HG02943 (cell line): ENCODE data around the gene DLG5.

Experiments
- ATAC-seq: cut with Tn5 transposase; IDR thresholded peaks from one replicate; pipeline ENCODE4 v1.9.1; 2021; ENCODE audit warnings: mild to moderate bottlenecking, low read depth, moderate library complexity; ENCODE audit not compliant: unreplicated experiment

DLG5 gene

DNA sequence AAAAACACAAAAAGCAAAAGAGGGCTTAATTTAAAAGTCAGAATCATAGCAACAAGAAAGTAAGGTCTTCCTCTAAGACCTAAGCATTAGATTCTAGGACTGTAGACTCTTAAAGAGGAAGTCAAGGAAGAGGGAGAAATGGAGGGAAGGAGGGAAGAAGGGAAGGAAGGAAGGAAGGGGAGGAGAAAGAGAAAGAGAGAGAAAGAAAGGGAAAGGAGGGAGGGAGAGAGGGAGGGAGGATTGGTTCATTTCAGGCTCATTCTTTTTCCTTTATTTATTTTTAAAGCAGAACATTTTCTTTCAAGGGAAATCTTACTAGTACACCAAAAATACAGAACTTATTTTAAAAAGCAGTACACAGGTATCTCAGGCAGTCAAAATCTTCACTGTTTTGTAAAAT lies 81.1 kb downstream of the DLG5 start:
- no peak for ATAC-seq

DNA sequence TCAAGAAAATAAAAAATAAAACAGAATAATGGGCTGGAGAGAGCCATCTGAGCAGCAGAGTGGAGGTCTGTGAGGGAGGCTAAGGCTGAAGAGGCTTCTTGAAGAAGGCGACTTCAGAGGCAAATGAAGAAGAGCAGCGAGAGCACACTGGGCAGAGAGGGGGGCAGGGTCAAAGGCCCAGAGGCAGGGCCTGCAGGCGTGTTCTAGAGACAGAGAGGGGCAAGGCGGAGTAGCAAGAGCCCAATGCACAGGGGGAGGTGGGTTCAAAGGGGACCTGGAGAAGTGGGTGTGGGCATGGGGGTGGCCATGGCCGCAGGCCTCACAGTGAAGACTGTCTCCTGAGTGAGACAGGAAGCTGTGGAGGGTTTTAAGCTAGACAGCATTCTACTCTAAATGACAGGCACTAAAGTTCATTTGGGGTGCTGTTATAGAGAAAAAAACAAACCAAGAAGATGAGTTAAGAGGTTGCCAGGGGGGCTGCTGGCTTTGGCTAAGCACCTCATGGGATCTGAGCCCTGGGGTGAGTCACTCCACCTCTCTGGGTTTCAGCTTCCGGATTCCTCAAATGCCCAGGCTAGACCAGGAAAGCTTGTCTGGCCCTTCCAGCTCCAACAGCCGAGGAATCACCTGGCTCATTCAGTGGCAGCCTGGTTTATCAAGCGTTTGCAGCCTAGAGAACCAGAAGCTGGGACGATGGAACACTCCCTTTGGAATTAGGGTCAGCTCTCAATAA lies 81.7 kb downstream of the DLG5 start:
- ATAC-seq: no peak

DNA sequence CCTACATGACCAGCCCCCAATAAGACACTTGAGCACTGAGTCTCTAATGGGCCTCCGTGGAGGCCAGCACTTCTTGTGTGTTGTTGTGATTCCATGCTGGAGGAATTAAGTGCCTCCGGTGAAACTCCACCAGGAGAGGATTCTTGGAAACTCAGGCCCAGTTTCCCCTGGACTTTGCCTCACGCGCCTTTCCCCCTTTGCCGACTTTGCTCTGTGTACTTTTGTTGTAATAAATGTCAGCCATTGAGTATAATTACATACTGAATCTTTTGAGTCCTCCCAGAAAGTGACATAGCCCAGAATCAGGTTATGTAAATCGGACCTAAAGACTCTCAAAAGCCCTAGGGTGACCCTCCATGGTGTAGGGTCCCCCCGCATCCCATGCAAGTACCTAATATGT lies 82.4 kb downstream of the DLG5 start:
- no peak for ATAC-seq

DNA sequence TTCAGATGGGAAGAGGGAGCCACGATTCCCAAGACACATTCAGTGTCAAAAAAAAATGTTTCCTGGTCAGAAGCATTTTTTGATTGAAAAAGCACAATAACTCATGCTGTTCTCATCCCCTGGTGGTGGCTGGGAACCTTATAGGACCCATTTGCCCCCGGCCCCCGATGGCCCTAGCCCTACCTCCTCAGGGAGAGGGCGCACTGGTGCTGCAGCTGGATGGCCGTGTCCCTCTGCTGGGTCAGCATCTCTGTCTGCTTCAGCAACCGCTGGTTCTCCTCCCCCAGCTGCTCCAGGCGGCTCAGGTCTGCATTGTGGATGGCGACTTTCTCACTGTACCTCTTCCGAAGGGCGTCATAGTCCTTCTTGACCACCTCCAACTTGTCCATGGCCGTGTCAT lies 83.3 kb downstream of the DLG5 start:
- no peak for ATAC-seq

DNA sequence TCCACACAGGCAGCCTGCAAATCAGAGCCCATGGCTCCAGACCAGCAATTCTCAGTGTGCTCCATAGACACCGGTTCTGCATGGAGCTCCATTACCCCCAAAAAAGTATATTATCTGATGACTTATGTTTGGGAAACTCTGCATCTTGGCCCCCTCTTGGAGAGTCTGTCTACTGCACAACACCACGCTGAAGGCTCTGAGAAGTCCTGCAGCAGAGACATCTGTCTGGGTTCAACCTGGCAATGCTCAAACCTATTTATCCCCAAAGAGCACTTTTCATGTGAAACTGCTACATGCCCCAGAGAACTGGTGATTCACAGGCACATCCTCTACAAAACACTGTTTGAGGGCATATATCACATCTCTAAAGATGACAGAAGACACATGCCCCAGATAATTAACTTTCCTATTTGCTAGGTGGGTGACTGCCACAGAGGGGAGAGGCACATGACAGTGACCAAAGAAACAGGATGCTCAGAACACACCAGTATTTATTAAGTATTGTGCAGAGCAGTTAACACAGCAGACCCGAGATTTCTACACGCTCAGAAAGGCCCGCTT lies 83.8 kb downstream of the DLG5 start:
- ATAC-seq: no peak

DNA sequence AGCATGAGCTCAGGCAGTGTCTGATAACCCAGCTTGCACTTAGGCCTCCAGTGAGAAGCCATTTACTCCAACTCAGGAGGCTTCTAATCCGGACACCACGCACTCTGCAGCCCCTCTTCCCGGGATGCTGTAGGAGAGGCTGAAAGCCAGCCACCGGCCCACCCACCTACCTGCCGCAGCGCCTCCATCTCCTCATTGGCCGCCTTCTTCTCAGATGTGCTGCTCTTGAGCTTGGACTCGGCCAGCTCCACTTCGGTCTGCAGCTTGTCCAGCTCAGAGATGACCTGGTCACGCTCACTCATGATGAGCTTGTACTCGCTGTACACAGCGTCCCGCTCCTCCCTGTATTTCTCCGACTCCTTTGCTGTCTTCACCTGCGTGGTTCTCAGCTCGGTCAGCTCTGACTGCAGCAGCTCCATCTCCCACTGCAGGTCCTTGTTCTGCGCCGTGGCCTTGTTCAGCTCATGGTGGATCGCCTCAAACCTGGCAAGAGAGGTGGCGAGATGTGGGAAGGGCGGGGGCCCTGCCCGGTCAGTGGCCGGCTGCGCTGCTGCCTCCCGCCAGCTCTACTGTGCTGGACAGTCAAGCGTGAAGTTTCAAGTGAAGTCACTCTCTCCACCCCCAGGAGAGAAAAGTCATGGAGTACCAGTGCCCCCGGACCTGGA lies 84.7 kb downstream of the DLG5 start:
- ATAC-seq: no peak

DNA sequence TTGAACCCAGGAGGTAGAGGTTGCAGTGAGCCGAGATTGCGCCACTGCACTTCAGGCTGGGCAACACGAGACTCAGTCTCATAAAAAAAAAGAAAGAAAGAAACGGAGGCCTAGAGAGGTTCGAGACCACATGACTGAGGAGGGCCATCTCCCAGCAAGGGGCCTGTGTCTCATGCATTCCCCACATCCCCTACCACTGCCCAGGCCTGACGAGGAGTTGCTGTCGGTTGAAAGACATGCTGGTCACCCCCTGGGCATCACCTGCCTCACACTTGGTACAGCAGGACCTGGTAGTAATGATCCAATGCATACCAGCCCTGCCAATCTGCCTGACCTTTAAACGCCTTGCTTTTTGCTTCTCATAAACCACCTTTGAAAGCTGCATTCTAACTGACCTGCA lies 85.9 kb downstream of the DLG5 start:
- no peak for ATAC-seq

DNA sequence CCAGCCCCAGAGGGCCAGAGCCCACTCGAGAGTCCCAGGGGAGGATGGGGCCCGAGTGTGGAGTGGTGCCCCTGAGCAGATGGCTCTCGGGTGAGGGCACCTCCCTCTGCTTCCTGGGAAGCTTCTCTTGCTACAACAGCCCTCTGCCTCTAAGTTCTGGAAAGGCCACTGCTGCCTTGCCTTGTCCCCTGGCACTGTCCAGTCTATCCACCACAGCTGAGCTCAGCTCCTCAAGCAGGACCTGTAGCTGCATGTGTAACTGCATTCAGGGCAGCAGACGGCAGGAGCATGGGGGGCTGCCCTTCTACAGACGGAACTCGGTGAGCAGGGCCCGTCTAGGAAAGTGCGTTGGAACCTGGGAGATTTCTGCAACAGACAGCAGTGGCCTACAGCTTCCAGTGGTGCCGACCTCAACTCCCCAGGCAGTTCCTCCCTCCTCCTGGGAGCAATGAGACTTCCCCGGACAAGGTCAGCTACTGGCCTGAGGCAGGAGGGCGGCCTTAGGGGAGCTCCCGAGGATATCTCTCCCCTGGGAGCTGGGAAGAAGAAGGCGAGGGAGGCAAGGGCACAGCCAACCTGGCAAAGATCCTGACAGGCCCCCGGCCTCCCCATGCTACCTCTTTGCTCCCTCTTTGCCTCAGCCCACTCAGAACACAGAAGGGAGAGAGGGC lies 88.5 kb downstream of the DLG5 start:
- ATAC-seq: no peak

DNA sequence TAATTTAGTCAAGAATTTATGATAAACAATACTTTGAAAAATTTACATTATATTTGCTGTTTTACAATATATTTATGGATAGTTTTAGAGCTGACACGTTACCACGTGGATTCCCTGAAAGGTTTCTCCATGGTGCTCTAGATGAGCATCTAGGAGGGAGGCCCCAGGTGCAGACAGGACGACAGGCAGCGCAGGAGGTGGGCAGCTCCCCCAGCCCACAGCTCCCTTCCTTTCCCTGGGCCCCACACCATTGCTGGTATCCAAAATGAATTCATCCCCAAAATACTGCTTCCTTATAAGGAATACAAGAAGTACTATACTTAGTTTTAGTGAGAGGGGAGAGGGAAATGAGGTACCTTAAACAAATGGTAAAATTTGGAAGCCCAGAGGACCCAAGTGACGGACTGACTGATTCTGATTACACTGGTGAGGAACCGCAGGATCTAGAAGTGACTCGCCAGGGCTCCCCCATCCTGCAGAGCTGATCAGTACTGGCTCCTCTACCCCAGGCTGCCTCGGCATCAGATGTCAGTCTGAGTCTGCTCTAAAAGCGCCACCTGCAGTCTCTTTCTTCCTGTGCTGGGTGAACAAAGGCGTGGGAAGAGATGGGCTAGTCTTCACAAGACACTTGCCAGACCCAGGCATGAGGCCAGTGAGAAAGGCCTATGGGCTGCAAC lies 89.2 kb downstream of the DLG5 start:
- peak; percentile 79 for ATAC-seq

DNA sequence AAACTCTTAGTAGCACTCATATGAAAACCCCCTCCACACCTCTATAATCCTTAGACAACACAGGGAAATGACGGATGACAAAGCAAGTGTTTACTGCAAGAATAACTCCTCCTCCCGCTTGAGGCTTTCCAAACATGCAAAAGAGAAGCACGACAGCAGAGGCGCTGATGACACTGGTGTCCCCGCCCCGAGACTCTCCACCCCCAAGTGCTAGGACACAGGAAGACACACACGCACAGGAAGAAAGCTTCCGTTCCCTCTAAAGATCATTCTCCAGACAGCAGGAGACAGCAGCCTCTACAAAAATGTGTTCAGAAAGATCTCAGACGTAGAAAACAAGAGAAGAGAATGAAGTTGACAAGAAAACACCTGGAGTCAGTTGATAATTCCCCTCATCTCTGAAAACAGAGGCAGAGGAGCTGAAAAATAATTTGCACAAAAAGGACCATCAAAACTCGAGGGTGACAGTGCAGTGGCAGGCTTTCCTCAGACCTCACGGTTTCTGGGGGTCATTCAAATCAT lies 90.2 kb downstream of the DLG5 start:
- no peak for ATAC-seq

DNA sequence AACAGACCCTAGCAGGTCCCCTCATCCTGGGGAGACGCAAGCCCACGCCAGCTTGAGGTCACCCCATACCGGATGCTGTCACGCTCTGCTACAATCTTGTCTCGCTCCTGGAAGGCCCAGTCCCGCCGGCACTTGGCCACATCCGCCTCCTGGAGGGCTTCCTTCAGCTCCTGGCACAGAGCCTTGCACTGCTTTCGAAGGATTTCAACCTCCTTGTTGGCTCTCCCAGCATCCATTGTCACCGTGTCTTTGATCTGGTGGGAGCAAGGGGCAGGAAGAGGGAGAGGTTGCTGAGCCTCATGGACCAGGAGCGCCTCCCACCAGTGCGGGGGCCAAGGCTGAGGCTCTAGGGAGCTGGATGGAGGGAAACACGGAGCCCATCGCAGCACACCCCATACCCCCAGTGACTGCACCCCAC lies 90.9 kb downstream of the DLG5 start:
- ATAC-seq: no peak

DNA sequence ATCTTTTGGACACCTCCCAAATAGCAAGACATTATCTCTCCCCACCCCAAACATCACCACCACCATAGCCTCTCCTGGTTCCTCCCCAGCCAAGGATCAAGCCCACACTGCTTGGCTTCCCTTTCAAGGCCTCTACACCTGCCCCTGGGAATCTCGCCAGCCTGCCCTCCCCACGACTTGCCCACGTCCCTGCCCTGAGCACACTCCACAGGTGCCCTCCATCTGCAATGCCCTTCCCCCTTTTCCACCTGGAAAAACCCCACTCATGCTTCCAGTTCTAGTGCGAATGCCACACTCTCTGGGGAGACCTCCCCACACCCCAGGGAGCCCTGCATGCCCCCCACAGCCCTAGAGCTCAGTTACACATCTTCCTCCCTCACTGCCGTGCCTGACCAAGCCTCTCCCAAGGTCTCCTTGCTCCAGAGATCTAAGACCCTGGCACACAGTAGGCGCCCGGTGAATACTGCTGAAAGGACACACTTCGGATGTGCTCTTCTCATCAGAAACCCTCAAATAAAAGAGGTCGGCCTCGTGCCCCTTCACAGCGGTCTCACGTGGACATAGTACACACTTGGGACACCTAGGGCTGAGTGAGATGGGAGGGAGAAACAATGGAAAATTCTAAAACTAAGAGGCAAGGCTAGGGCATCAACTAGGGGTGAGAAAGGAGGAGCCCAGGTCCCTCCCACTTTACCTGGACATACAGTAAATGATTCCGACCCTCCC lies 91.4 kb downstream of the DLG5 start:
- no peak for ATAC-seq

DNA sequence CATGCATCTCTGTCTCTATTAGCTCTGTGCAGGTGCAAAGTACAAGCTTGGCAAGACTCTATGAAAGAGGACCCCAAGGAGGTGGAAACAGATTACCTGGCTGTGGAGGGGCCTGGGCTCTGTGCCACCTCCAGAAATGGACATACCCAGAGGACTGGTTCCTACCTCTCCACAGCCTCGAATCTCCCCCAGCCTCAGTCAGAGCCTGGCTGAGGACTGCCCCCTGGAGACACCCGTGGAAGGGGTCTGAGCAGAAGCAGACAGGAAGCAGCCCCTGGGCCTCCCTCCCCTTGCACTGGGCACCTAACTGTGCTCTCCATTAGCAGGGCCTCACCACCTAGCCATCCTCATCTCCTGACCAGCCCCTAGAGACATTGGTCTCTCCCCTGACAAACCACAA lies 92.0 kb downstream of the DLG5 start:
- no peak for ATAC-seq

DNA sequence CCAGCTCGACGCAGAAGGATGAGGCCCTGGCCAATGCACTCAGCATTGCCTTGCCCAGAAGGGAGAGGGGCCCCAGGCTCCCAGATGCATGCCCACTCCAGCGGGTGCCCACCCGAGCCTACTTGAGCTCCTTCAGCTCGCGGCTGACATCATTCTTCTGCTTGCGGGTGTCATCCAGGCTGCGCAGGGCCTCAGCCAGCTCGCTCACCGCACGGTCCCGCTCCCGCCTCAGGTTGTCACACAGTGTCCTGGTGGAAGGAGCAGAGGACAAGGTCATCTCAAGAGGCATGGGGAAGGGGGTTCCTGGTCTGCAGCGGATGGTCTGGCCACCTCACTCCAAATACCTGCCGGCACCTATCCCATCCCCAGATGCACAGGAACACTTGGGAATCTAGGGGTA lies 92.8 kb downstream of the DLG5 start:
- ATAC-seq: no peak

DNA sequence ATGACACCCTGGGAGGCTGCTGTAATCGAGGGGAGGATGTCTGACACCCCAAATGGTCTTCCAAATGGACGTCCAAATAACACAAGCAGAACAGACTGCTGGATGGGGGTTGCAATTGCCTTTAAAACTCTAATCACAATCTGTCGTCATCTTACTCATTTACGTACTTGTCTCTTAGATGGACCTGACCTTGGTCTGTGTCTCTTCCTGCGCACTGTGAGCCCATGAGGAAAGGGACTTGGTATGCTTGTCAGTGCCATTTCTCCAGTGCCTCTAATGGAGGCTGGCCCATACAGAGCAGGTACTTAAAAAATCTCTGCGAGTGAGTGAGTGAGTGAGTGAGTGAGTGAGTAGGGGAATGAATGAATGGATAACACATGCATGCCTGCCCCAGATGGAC lies 93.3 kb downstream of the DLG5 start:
- ATAC-seq: no peak

DNA sequence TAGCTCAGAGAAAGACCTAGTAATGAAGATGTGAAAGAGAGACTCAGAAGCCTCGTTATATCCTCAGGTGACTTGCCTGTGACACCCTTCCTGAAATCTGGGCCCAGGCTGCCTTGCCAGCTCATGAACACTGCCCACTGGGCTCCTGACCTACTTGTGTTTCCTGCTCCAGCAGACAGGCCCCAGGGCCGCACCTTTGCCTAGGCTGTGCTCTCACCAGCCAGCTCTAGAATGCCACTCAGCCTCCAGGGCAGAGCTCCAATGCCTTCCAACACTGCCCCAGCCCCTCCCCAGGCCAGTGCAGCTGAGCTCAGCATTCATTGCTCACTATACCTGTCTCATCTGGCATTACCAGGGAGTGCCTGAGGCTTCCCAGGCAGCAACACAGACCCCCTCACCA lies 94.3 kb downstream of the DLG5 start:
- ATAC-seq: no peak

DNA sequence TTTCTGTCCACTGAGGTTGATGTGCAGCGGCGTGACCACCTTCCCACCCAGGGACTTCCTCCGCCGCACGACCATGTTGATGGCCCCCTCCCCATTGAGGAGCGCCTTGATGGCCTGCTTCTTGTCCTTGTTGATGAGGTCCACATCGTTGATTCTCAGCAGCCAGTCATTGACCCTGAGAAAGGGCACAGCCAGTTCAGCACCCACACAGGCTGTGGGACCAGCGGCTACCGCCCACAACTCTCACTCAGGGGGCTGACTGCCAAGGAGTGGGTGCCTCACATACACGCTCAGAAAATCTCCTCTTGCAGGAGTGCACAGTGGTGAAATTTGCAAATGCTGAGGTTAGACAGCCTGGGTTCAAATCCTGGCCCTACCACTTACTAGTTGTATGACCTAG lies 97.2 kb downstream of the DLG5 start:
- ATAC-seq: no peak

DNA sequence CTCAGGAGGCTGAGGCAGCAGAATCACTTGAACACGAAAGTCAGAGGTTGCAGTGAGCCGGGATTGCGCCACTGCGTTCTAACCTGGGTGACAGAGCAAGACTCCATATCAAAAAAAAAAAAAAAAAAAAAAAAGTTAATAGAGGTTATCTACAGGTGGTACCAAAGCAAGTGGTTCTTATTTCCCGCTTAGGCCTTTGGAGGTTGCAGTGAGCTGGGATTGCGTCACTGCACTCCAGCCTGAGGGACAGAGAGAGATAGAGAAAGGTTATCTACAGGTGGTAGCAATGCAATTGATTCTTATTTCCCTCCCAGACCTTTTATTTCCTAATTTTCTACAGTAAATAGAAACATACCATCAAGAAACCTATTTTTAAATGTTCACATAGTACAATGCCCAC lies 98.2 kb downstream of the DLG5 start:
- ATAC-seq: no peak

DNA sequence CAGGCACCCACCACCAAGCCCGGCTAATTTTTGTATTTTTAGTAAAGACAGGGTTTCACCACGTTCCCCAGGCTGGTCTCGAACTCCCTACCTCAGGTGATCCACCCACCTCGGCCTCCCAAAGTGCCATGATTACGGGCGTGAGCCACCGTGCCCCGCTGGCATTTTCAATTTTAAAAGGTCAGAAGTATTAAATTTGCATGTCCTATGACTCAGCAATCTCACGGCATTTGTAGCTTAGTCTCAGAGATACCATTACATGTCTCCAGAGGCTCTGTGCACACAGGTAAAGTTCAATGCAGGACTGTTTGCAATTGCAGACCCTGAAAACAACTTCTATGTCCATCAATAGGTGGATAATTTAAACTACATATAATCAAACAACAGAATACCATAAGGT lies 99.2 kb downstream of the DLG5 start:
- no peak for ATAC-seq

DNA sequence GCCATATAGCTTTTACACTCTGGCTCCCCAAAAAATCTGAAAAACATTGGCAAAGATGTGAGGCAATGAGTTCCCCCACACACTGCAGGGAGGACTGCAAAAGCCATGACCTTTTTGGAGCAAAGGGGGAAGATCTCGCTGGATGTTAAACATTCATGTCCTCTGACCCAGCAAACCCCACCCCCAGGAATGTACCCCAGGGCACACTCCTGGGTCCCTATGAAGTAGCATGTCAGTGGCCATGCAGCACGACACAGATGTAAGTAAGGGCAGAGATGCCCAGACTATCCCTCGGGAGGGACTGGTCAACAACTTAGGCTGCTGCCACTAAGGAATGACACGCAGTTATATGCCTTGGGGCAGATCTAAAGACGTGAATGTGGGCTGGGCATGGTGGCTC lies 100.6 kb downstream of the DLG5 start:
- ATAC-seq: no peak
